ENCODE measurements around the gene TMEM169.

Gene TMEM169

DNA sequence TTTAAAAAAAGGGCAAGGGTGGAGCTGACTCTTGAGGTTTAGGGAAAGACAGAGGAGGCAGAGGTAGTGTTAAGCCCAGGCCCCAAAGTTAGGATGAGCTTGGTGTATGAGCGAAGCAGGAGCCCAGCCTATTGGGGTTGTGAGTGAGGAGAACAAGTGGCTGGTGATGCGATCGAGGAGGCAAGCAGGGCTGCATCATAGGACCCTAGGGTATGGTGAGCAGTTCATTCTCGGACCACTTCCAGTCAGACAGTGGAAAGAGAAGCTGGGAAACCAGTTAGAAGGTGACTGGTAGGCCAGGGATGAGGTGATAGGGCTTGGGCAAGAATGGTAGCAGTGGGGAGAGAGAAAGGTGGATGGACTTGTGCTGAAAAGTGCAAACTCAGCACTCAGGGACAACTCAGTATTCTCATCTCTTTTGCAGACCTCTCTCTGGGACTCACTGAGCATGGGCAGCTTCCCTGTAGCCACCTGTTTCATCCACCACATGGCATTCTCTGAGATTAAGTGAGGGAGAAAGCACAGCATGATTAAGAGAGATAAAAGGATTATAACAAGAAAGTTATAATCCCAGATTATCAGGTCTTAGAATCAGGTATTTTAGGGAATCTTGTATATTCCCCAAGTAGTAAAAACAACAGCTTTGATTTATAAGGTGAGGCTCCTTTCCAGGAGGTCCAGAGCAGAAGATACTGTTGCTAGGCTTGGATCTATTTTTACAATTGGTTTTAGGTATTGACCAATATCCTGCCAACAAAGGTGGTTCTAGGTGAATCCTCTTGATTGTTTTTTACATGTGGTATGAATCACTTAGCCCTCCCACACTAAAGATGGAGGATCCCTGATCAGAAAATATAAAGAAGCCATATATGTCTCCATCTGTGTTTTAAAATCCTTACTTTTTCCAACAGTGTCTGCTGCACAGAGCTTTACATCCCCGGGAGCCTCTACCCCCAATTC, 65.7 kb downstream of the TMEM169 start:
- no peak overlapping the region for H3K27ac ChIP-seq (replicated peaks)
- H3K27me3 ChIP-seq (ENCODE audit: insufficient read depth, poor library complexity, severe bottlenecking), result no peaks in the 10 kb centered on the region
- no peak overlapping the region for H3K4me3 ChIP-seq (replicated peaks; ENCODE audit: insufficient read depth, low read length)
- DNase-seq (ENCODE audit: low read depth in 1 of 2, low spot score in 1 of 2), result no peak
- TF ChIP-seq GABPA (IDR thresholded peaks at IDR 0.05; ENCODE audit: low read depth) (no peak), POLR2AphosphoS5 (IDR thresholded peaks at IDR 0.05; ENCODE audit: low read depth) (no peak), SPI1 (IDR thresholded peaks at IDR 0.05; ENCODE audit: borderline replicate concordance, low read depth) (no peak)
- TF ChIP-seq, protein P1, sequence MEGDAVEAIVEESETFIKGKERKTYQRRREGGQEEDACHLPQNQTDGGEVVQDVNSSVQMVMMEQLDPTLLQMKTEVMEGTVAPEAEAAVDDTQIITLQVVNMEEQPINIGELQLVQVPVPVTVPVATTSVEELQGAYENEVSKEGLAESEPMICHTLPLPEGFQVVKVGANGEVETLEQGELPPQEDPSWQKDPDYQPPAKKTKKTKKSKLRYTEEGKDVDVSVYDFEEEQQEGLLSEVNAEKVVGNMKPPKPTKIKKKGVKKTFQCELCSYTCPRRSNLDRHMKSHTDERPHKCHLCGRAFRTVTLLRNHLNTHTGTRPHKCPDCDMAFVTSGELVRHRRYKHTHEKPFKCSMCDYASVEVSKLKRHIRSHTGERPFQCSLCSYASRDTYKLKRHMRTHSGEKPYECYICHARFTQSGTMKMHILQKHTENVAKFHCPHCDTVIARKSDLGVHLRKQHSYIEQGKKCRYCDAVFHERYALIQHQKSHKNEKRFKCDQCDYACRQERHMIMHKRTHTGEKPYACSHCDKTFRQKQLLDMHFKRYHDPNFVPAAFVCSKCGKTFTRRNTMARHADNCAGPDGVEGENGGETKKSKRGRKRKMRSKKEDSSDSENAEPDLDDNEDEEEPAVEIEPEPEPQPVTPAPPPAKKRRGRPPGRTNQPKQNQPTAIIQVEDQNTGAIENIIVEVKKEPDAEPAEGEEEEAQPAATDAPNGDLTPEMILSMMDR (IDR thresholded peaks at IDR 0.05; ENCODE audit: insufficient read depth, low read length), result no peak
- TF ChIP-seq, protein P2, sequence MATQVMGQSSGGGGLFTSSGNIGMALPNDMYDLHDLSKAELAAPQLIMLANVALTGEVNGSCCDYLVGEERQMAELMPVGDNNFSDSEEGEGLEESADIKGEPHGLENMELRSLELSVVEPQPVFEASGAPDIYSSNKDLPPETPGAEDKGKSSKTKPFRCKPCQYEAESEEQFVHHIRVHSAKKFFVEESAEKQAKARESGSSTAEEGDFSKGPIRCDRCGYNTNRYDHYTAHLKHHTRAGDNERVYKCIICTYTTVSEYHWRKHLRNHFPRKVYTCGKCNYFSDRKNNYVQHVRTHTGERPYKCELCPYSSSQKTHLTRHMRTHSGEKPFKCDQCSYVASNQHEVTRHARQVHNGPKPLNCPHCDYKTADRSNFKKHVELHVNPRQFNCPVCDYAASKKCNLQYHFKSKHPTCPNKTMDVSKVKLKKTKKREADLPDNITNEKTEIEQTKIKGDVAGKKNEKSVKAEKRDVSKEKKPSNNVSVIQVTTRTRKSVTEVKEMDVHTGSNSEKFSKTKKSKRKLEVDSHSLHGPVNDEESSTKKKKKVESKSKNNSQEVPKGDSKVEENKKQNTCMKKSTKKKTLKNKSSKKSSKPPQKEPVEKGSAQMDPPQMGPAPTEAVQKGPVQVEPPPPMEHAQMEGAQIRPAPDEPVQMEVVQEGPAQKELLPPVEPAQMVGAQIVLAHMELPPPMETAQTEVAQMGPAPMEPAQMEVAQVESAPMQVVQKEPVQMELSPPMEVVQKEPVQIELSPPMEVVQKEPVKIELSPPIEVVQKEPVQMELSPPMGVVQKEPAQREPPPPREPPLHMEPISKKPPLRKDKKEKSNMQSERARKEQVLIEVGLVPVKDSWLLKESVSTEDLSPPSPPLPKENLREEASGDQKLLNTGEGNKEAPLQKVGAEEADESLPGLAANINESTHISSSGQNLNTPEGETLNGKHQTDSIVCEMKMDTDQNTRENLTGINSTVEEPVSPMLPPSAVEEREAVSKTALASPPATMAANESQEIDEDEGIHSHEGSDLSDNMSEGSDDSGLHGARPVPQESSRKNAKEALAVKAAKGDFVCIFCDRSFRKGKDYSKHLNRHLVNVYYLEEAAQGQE (IDR thresholded peaks at IDR 0.05; ENCODE audit: insufficient replicate concordance, low read depth), result no peak

DNA sequence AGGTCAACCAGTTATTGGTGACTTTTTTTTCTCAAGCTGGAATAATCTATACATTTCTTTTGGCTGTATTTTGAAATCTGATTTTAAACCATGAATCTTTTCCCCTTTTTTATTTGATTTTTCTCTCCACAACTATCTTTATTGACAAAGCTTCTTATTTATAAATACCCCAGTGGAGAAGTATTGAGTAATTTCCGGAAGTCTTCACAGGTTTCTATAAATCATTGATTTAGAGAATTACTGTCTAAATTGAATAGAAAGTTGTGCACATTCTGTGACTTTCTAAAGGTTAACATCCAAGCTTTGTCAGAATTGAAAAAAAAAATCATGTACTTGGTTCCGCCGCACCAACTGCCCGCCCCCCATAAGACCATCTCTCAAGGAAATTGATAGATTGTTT, 67.3 kb downstream of the TMEM169 start:
- no peak overlapping the region for H3K4me3 ChIP-seq (replicated peaks; ENCODE audit: insufficient read depth, low read length)
- H3K27ac ChIP-seq (replicated peaks), result no peak overlapping the region
- no peaks in the 10 kb centered on the region for H3K27me3 ChIP-seq (ENCODE audit: insufficient read depth, poor library complexity, severe bottlenecking)
- TF ChIP-seq POLR2AphosphoS5 (IDR thresholded peaks at IDR 0.05; ENCODE audit: low read depth), result no peak
- TF ChIP-seq, protein P1 (IDR thresholded peaks at IDR 0.05; ENCODE audit: insufficient read depth, low read length), result no peak
- DNase-seq (ENCODE audit: low read depth in 1 of 2, low spot score in 1 of 2), result no peak

- TF ChIP-seq, protein P1 (IDR thresholded peaks at IDR 0.05; ENCODE audit: insufficient read depth, low read length), result no peak
- TF ChIP-seq, protein P2 (IDR thresholded peaks at IDR 0.05; ENCODE audit: insufficient replicate concordance, low read depth), result no peak
- TF ChIP-seq GABPA (IDR thresholded peaks at IDR 0.05; ENCODE audit: low read depth), result no peak
- TF ChIP-seq SPI1 (IDR thresholded peaks at IDR 0.05; ENCODE audit: borderline replicate concordance, low read depth), result no peak
- no peak for TF ChIP-seq POLR2AphosphoS5 (IDR thresholded peaks at IDR 0.05; ENCODE audit: low read depth)
- no peak overlapping the region for H3K27ac ChIP-seq (replicated peaks)
- no peak for DNase-seq (ENCODE audit: low read depth in 1 of 2, low spot score in 1 of 2)
- H3K4me3 ChIP-seq (replicated peaks; ENCODE audit: insufficient read depth, low read length), result no peak overlapping the region
- H3K27me3 ChIP-seq (ENCODE audit: insufficient read depth, poor library complexity, severe bottlenecking), result no peaks in the 10 kb centered on the region
Observed at GRCh38 chr2:216149741-216150140, 68.0 kb downstream of the TMEM169 start.

Data from HL-60 (cell line).